Smooth muscle cell (in vitro differentiated cells): ENCODE data around the gene G0S2. TPM values are rescaled to one million over a fixed set of nuclear protein-coding genes. Genes with fewer than 3 reads are reported as not detected.
A peak's percentile ranks its signal among the peaks of the same experiment; 100 is the strongest.

ENCODE experiments used
- DNase-seq: peaks from one replicate; lab custom pipeline; 2025; ENCODE audit not compliant: unreplicated experiment; lab: John Stamatoyannopoulos, UW
- H2AFZ ChIP-seq: fragments of 200-600 bp; sonication (generic); 2 replicates; pipeline ENCODE4 v1.6.0; 2016; ENCODE audit warnings: antibody characterized with exemption, low read depth, mild to moderate bottlenecking
- H3F3A ChIP-seq: fragments of 200-600 bp; sonication (generic); 2 replicates; pipeline ENCODE4 v1.6.0; 2017; ENCODE audit warnings: antibody characterized with exemption, low read depth
- H3K27ac ChIP-seq: fragments of 200-600 bp; sonication (generic); 2 replicates; pipeline ENCODE4 v1.5.1; 2016; ENCODE audit warnings: low read depth, mild to moderate bottlenecking
- H3K27me3 ChIP-seq: fragments of 200-600 bp; sonication (generic); 2 replicates; pipeline ENCODE4 v1.6.1; 2016; ENCODE audit warnings: low read depth, mild to moderate bottlenecking
- H3K36me3 ChIP-seq: fragments of 200-600 bp; sonication (generic); 2 replicates; pipeline ENCODE4 v1.5.1; 2016; ENCODE audit warnings: low read depth
- H3K4me1 ChIP-seq: fragments of 200-600 bp; sonication (generic); 2 replicates; pipeline ENCODE4 v1.5.1; 2016; ENCODE audit warnings: low read depth
- H3K4me2 ChIP-seq: fragments of 200-600 bp; sonication (generic); 2 replicates; pipeline ENCODE4 v1.6.0; 2016; ENCODE audit warnings: mild to moderate bottlenecking
- H3K4me3 ChIP-seq: fragments of 200-600 bp; sonication (generic); 2 replicates; pipeline ENCODE4 v1.5.1; 2016; ENCODE audit warnings: mild to moderate bottlenecking
- H3K79me2 ChIP-seq: fragments of 200-600 bp; sonication (generic); 2 replicates; pipeline ENCODE4 v1.6.0; 2016; ENCODE audit warnings: low read depth, mild to moderate bottlenecking
- H3K9ac ChIP-seq: fragments of 200-600 bp; sonication (generic); 2 replicates; pipeline ENCODE4 v1.6.0; 2016; ENCODE audit warnings: low read depth
- H3K9me3 ChIP-seq: fragments of 200-600 bp; sonication (generic); replicated peaks from 2 replicates; pipeline ENCODE4 v1.5.1; 2016; ENCODE audit warnings: low read depth
- H4K20me1 ChIP-seq: fragments of 200-600 bp; sonication (generic); 2 replicates; pipeline ENCODE4 v1.6.0; 2016; ENCODE audit warnings: low read depth
- WGBS: methylation state at CpG from one replicate; pipeline ENCODE4 v1.1.7; 2016; ENCODE audit warnings: low lambda C conversion rate; 5-methylcytosine and 5-hydroxymethylcytosine counted together
- polyA plus RNA-seq: library from polyadenylated mRNA; unstranded; fragments of >200 nt; fragmentation: Nextera tagmentation; extraction: Ambion mirVana; gene quantifications from 2 replicates; pipeline ENCODE4 v1.2.1, GENCODE V29; 2016
- total RNA-seq: library from RNA; depleted of rRNA; stranded (reverse); fragments of >200 nt; gene quantifications from 2 replicates; pipeline ENCODE4 v1.2.3, GENCODE V29; 2014
- TF ChIP-seq, protein P1 (sequence below): fragments of 200-600 bp; sonication (generic); IDR thresholded peaks from 2 replicates; pipeline ENCODE4 v1.5.1; 2017; ENCODE audit warnings: borderline replicate concordance, mild to moderate bottlenecking, antibody characterized with exemption; ENCODE audit not compliant: insufficient read depth, poor library complexity, severe bottlenecking

Gene G0S2
- total and polyA plus RNA-seq, 2 experiments from 2014 or later = 5.7 to 7.6 TPM

DNA sequence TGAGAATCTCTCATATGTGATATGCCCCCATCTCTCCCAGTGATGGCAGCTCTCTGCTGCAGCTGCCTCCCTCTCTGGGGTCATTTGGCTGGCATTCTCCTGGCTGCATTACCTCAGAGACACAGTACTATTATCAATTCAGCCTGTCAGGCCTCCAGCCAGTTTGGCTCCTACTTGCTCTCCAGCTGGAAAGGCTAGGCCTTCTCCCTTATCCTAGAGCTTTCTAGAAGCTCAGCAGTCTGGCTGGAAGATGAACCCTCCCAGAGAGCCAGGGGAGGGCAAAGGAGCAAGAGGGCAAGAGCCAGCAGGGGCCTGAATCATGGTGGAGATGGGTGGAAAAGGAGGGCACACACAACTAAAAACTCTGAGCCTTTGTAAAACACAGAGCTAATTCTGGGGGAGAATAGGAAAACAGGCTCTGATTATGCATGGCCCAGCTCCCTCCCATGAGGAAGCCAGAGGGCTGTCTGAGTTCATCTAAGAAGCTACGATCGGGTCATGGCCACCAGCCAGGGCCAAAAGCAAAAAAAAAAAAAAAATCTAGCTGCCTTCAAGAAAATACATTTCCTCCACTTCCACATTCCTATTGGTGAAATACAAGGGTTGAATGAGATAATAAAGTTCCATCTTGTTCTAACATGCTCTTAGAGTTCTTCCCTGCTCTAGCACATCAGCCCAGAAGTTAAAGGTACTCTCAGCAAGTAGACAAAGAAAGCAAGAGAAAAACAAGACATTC is 31.8 kb upstream of the G0S2 start:
- Histone ChIP-seq H3K4me2 (no peak overlapping the region), H3K79me2 (no peaks in the 10 kb centered on the region), H3K27me3 (no peaks in the 10 kb centered on the region), H2AFZ (no peak overlapping the region), H3K4me3 (no peak overlapping the region), H3F3A (peaks cover 6% of the 10 kb centered on the region), H3K4me1 (no peaks in the 10 kb centered on the region), H3K36me3 (no peaks in the 10 kb centered on the region), H3K9ac (no peak overlapping the region), H3K9me3 (no peaks in the 10 kb centered on the region), H4K20me1 (peaks cover 43% of the 10 kb centered on the region), H3K27ac (no peak overlapping the region)
- 68% methylated on average over 2 of the region's 2 CpGs for WGBS
- no peak for DNase-seq
- TF ChIP-seq, protein P1, sequence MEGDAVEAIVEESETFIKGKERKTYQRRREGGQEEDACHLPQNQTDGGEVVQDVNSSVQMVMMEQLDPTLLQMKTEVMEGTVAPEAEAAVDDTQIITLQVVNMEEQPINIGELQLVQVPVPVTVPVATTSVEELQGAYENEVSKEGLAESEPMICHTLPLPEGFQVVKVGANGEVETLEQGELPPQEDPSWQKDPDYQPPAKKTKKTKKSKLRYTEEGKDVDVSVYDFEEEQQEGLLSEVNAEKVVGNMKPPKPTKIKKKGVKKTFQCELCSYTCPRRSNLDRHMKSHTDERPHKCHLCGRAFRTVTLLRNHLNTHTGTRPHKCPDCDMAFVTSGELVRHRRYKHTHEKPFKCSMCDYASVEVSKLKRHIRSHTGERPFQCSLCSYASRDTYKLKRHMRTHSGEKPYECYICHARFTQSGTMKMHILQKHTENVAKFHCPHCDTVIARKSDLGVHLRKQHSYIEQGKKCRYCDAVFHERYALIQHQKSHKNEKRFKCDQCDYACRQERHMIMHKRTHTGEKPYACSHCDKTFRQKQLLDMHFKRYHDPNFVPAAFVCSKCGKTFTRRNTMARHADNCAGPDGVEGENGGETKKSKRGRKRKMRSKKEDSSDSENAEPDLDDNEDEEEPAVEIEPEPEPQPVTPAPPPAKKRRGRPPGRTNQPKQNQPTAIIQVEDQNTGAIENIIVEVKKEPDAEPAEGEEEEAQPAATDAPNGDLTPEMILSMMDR = no peak

DNA sequence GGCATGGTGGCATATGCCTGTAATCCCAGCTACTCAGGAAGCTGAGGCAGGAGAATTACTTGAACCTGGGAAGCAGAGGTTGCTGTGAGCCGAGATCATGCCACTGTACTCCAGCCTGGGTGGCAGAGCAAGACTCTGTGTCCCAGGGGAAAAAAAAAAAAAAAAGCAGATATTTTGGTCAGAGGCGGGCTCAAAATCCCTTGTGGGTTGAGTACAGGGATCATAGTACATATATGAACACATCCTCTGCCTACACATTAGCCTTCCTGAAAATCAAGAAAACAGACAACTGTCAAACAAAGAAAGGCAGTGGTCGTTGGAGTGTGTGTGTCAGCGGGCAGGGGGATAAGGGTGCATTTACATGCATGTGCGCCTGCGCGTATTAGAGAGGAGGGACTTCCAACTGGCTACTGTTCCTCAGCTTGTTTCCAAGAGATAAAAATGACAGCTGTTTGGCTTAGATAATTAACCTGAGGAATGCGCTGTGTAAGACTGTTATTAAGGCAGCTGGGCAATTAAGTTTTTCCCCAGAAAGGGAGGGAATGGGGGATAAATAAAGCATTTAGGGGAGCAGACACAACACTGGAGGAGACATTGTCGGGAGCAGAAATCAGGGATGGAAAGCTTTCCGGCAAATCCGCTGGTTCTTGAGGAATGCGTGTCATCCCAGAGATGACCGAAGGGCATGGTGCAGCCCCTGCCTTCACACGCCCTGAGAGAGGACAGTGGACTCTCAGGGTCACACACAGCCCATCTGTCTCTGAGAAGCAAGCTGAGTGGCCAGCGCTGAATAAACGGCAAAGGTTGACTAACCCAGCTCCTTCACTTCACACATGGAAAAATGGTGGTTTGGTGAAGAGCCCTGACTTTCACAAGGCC is 29.4 kb upstream of the G0S2 start:
- DNase-seq = no peak
- H3K4me2 ChIP-seq = peak overlapping the region; percentile 33
- H3K27ac ChIP-seq = no peak overlapping the region
- H4K20me1 ChIP-seq = peaks cover 36% of the 10 kb centered on the region
- WGBS = 72% methylated on average over 16 of the region's 16 CpGs
- TF ChIP-seq, protein P1 = no peak
- H3K9me3 ChIP-seq = no peaks in the 10 kb centered on the region
- no peak overlapping the region for H3K9ac ChIP-seq
- no peak overlapping the region for H3K4me3 ChIP-seq
- H3K4me1 ChIP-seq = peaks cover 6% of the 10 kb centered on the region
- H2AFZ ChIP-seq = no peak overlapping the region
- peaks cover 14% of the 10 kb centered on the region for H3F3A ChIP-seq
- H3K27me3 ChIP-seq = no peaks in the 10 kb centered on the region
- no peaks in the 10 kb centered on the region for H3K36me3 ChIP-seq
- H3K79me2 ChIP-seq = no peaks in the 10 kb centered on the region

DNA sequence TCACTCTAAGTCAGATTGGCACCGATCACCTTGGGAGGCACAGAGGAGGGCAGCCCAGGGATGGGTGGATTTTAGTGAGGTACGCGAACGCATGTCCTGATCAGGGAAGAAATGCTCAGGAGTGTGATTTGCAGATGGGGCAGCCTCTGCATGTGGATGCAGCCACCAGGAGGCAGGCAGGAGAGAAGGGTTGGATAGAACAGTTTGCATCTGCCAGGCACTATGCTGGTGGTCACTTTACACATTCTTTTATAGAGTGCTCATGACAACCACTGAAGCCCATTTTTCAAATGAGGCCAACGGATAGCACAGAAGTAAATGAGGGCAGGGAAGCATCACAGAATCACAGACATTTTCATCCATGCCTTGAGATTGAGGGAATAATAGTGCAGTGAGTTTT is 28.7 kb upstream of the G0S2 start:
- Histone ChIP-seq H2AFZ (no peak overlapping the region), H4K20me1 (peaks cover 31% of the 10 kb centered on the region), H3K27ac (no peak overlapping the region), H3K36me3 (no peaks in the 10 kb centered on the region), H3F3A (peaks cover 14% of the 10 kb centered on the region), H3K4me1 (peaks cover 6% of the 10 kb centered on the region), H3K79me2 (no peaks in the 10 kb centered on the region), H3K9me3 (no peaks in the 10 kb centered on the region), H3K4me3 (no peak overlapping the region), H3K27me3 (no peaks in the 10 kb centered on the region), H3K4me2 (peak overlapping the region; percentile 21), H3K9ac (no peak overlapping the region)
- 78% methylated on average over 5 of the region's 5 CpGs for WGBS
- no peak for DNase-seq
- TF ChIP-seq, protein P1 = peak; percentile 37
